SK-N-SH treated with all-trans-retinoic acid at 6 μM for 48 hours (cell line): ENCODE measurements around the gene PPM1B.

Source experiments
- ATAC-seq: fragments of 200-7000 bp; cut with Tn5 transposase; 3 replicates; pipeline ENCODE4 v1.9.1; 2020; ENCODE audit warnings: mild to moderate bottlenecking, moderate library complexity
- ARNTL ChIP-seq: fragments of 450-650 bp; formaldehyde crosslinking; IDR thresholded peaks from 2 replicates; pipeline ENCODE4 v1.5.0; 2020; ENCODE audit warnings: low read depth, mild to moderate bottlenecking, moderate library complexity, borderline replicate concordance
- BACH2 ChIP-seq: fragments of 250-450 bp; sonication (Bioruptor Pico); IDR thresholded peaks from 2 replicates; pipeline ENCODE4 v1.9.0; 2021; ENCODE audit warnings: mild to moderate bottlenecking, borderline replicate concordance
- CSDC2 ChIP-seq: fragments of 250-450 bp; sonication (Bioruptor Pico); IDR thresholded peaks from 2 replicates; pipeline ENCODE4 v1.5.0; 2020; ENCODE audit warnings: mild to moderate bottlenecking, moderate library complexity
- ESRRG ChIP-seq: fragments of 250-450 bp; sonication (Bioruptor Pico); IDR thresholded peaks from 2 replicates; pipeline ENCODE4 v1.6.1; 2021; ENCODE audit warnings: mild to moderate bottlenecking
- GLIS3 ChIP-seq: fragments of 250-450 bp; sonication (Bioruptor Pico); IDR thresholded peaks from 2 replicates; pipeline ENCODE4 v1.5.0; 2020; ENCODE audit warnings: mild to moderate bottlenecking, moderate library complexity
- ISL1 ChIP-seq: fragments of 250-450 bp; sonication (Bioruptor Pico); IDR thresholded peaks from 2 replicates; pipeline ENCODE4 v2.1.2; 2022; ENCODE audit warnings: mild to moderate bottlenecking, moderate library complexity
- OSR1 ChIP-seq: fragments of 250-450 bp; sonication (Bioruptor Pico); IDR thresholded peaks from 2 replicates; pipeline ENCODE4 v1.8.0; 2022; ENCODE audit warnings: moderate library complexity, mild to moderate bottlenecking, inconsistent platforms
- PATZ1 ChIP-seq: fragments of 250-450 bp; sonication (Bioruptor Pico); IDR thresholded peaks from 2 replicates; pipeline ENCODE4 v1.8.0; 2020; ENCODE audit warnings: mild to moderate bottlenecking, moderate library complexity, borderline replicate concordance
- POU6F1 ChIP-seq: fragments of 250-450 bp; sonication (Bioruptor Pico); IDR thresholded peaks from 2 replicates; pipeline ENCODE4 v1.8.0; 2021; ENCODE audit warnings: low read depth, mild to moderate bottlenecking, moderate library complexity, borderline replicate concordance
- PPARA ChIP-seq: fragments of 250-450 bp; sonication (Bioruptor Pico); IDR thresholded peaks from 2 replicates; pipeline ENCODE4 v1.5.0; 2020; ENCODE audit warnings: mild to moderate bottlenecking, borderline replicate concordance
- RARB ChIP-seq: fragments of 250-450 bp; sonication (Bioruptor Pico); IDR thresholded peaks from 2 replicates; pipeline ENCODE4 v1.8.0; 2021; ENCODE audit warnings: mild to moderate bottlenecking, moderate library complexity
- SNAI2 ChIP-seq: fragments of 250-450 bp; sonication (Bioruptor Pico); IDR thresholded peaks from 2 replicates; pipeline ENCODE4 v1.5.0; 2020; ENCODE audit warnings: mild to moderate bottlenecking, moderate library complexity
- TOX ChIP-seq: fragments of 250-450 bp; sonication (Bioruptor Pico); IDR thresholded peaks from 2 replicates; pipeline ENCODE4 v1.8.0; 2021; ENCODE audit warnings: mild to moderate bottlenecking, moderate library complexity, borderline replicate concordance
- TSHZ2 ChIP-seq: fragments of 250-450 bp; sonication (Bioruptor Pico); IDR thresholded peaks from 2 replicates; pipeline ENCODE4 v1.5.0; 2020; ENCODE audit warnings: mild to moderate bottlenecking, moderate library complexity
- ZC3H10 ChIP-seq: fragments of 250-450 bp; sonication (Bioruptor Pico); IDR thresholded peaks from 2 replicates; pipeline ENCODE4 v1.5.1; 2021; ENCODE audit warnings: mild to moderate bottlenecking, moderate library complexity
- ZFP3 ChIP-seq: fragments of 250-450 bp; sonication (Bioruptor Pico); IDR thresholded peaks from 2 replicates; pipeline ENCODE4 v1.5.0; 2020; ENCODE audit warnings: mild to moderate bottlenecking, moderate library complexity
- ZFP30 ChIP-seq: fragments of 450-650 bp; formaldehyde crosslinking; IDR thresholded peaks from 2 replicates; pipeline ENCODE4 v1.5.0; 2022; ENCODE audit warnings: mild to moderate bottlenecking, moderate library complexity
- ZNF565 ChIP-seq: fragments of 450-650 bp; formaldehyde crosslinking; conservative IDR thresholded peaks from 2 replicates; pipeline ENCODE4 v1.5.0; 2020; ENCODE audit warnings: low read depth, mild to moderate bottlenecking, moderate library complexity
- ZNF8 ChIP-seq: fragments of 450-650 bp; formaldehyde crosslinking; IDR thresholded peaks from 2 replicates; pipeline ENCODE4 v1.5.0; 2020; ENCODE audit warnings: mild to moderate bottlenecking, moderate library complexity
- TF ChIP-seq, protein P1 (sequence below): fragments of 250-450 bp; sonication (Bioruptor Pico); IDR thresholded peaks from 2 replicates; pipeline ENCODE4 v1.5.1; 2021; ENCODE audit warnings: mild to moderate bottlenecking, moderate library complexity
- TF ChIP-seq, protein P2 (sequence below): fragments of 250-450 bp; sonication (Bioruptor Pico); IDR thresholded peaks from 2 replicates; pipeline ENCODE4 v1.5.1; 2020; ENCODE audit warnings: low read depth, mild to moderate bottlenecking, moderate library complexity

Gene PPM1B

DNA sequence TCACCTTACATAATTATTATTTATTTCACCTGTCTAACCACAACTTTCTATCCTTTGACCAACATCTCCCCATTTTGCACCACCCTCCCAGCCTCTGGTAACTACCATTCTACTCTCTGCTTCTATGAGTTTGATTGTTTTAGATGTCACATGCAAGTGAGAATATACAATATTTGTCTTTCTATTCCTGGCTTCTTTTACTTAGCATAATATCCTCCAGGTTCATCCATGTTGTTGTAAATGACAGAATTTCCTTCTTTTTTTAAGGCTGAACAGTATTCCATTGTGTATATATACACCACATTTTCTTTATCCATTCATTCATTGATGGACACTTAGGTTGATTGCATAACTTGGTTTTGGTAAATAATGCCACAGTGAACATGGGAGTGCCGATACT, 24.0 kb downstream of the PPM1B start:
- TF ChIP-seq GLIS3 (CRISPR knock-in tag): no peak
- TF ChIP-seq ZFP3 (CRISPR knock-in tag): no peak
- TF ChIP-seq ZFP30: no peak
- TF ChIP-seq, protein P1, sequence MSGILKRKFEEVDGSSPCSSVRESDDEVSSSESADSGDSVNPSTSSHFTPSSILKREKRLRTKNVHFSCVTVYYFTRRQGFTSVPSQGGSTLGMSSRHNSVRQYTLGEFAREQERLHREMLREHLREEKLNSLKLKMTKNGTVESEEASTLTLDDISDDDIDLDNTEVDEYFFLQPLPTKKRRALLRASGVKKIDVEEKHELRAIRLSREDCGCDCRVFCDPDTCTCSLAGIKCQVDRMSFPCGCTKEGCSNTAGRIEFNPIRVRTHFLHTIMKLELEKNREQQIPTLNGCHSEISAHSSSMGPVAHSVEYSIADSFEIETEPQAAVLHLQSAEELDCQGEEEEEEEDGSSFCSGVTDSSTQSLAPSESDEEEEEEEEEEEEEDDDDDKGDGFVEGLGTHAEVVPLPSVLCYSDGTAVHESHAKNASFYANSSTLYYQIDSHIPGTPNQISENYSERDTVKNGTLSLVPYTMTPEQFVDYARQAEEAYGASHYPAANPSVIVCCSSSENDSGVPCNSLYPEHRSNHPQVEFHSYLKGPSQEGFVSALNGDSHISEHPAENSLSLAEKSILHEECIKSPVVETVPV (CRISPR knock-in tag): no peak
- TF ChIP-seq ZNF565 (CRISPR knock-in tag): no peak
- no peak for TF ChIP-seq PPARA
- TF ChIP-seq CSDC2 (CRISPR knock-in tag): no peak
- TF ChIP-seq ARNTL (CRISPR knock-in tag): no peak
- no peak for TF ChIP-seq BACH2 (CRISPR knock-in tag)
- TF ChIP-seq RARB (CRISPR knock-in tag): no peak
- no peak for TF ChIP-seq TOX (CRISPR knock-in tag)
- TF ChIP-seq ISL1: no peak
- TF ChIP-seq SNAI2 (CRISPR knock-in tag): no peak
- TF ChIP-seq ZC3H10 (CRISPR knock-in tag): no peak
- TF ChIP-seq ZNF8 (CRISPR knock-in tag): no peak
- ATAC-seq: no peak

DNA sequence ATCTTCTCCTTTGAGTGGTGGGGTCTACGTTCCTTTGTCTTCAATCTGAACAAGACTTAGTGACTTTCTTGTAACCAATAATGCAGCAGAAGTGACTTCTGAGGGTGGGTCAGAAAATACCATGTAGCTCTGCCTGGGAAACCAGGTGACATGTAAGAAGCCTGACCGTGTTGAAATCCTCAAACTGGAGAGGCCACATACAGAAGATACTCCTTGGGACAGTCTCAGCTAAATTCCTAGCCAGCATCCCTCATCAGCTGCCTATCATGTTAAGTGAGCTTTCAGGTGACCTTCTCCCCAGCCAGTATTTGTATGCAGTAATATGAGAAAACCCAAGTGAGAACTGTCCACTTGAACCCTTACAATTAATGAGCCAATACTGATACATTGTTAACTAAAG, 27.0 kb downstream of the PPM1B start:
- no peak for ATAC-seq
- TF ChIP-seq ZNF565 (CRISPR knock-in tag) (no peak), RARB (CRISPR knock-in tag) (no peak), POU6F1 (no peak), BACH2 (CRISPR knock-in tag) (no peak), GLIS3 (CRISPR knock-in tag) (no peak), ISL1 (no peak), TOX (CRISPR knock-in tag) (no peak), CSDC2 (CRISPR knock-in tag) (no peak), ARNTL (CRISPR knock-in tag) (no peak), ZNF8 (CRISPR knock-in tag) (no peak), ZFP3 (CRISPR knock-in tag) (no peak), OSR1 (CRISPR knock-in tag) (no peak), TSHZ2 (no peak)
- TF ChIP-seq, protein P1 (CRISPR knock-in tag): no peak
- TF ChIP-seq, all 23 proteins: peak for 0

DNA sequence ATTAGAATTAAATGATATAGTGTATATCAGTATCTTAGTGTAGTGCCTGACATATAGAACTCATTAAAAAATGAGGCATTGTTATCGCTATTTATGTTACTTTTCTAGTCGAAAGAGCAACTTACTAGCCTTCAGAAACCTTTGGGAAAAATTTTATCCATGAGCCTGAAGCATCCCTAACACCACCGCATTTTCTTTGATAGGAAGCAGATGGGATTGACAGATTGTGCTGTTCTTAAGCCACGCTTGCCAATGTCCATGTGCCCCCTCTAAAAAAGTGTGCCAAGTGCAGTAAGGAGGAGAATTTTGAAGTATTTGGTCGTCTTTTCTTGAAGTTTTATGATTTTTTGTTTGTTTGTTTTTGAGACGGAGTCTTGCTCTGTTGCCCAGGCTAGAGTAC, 29.1 kb downstream of the PPM1B start:
- TF ChIP-seq ISL1 (no peak), ARNTL (CRISPR knock-in tag) (no peak), ESRRG (CRISPR knock-in tag) (no peak), GLIS3 (CRISPR knock-in tag) (no peak), PATZ1 (no peak)
- TF ChIP-seq, protein P2, sequence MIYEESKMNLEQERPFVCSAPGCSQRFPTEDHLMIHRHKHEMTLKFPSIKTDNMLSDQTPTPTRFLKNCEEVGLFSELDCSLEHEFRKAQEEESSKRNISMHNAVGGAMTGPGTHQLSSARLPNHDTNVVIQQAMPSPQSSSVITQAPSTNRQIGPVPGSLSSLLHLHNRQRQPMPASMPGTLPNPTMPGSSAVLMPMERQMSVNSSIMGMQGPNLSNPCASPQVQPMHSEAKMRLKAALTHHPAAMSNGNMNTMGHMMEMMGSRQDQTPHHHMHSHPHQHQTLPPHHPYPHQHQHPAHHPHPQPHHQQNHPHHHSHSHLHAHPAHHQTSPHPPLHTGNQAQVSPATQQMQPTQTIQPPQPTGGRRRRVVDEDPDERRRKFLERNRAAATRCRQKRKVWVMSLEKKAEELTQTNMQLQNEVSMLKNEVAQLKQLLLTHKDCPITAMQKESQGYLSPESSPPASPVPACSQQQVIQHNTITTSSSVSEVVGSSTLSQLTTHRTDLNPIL: no peak
- ATAC-seq: no peak
